Measurements from ENCODE around the gene RAB8A. TPM values are rescaled to one million over a fixed set of nuclear protein-coding genes. Genes with fewer than 3 reads are reported as not detected.

Gene RAB8A
- total and polyA plus RNA-seq, 4 experiments from 2014 or later = 83.9 to 96.8 (median 86.2) TPM

DNA sequence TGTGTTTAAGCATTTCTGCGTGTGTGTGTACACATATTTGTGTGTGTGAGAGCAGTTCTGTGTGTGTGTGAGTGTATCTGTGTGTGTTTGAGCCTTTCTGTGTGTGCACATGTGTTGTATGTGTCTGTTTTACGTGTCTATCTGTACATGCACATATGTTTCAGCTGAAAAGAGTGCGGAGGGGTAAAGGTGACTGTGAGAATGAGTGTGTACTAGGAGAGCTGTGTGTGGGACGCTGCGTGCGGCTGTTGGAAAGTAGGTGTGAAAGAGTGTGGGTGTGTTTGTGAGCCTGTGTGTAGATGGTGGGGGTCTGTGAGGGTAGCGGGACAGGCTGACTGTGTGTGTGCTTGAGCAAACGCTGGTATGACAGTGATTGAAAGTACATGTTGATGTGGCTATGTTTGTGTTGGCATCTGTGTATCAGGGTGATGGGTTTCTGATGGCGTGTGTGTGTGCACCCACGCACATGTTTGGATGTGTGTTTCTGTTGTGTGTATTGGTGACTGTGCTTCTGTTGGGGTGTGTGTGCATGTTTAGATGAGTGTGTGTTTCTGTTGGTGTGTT lies 42.9 kb upstream of the RAB8A start:
- H3K27me3 Mint-ChIP-seq = no peaks in the 10 kb centered on the region
- no peaks in the 10 kb centered on the region for H3K36me3 ChIP-seq (ENCODE audit: insufficient read depth, low read length)
- H3K36me3 Mint-ChIP-seq = no peaks in the 10 kb centered on the region
- intact Hi-C loops (cut with micrococcal nuclease) = no loop called here
- POLR2A ChIA-PET (ENCODE audit: partially characterized antibody) = interaction anchor here (0.6 kb wide), 1 partner anchor 41 kb away, joined by 5 read pairs; no protein-coding TSS in a partner anchor
- CTCF ChIA-PET (ENCODE audit: partially characterized antibody) = interaction anchor here (0.7 kb wide), 1 partner anchor 116 kb away, joined by 4 read pairs; the partner anchor contains the start of gene FAM32A
- H3K4me3 ChIP-seq (ENCODE audit: low read length in 2 of 2) = no peak overlapping the region
- H3K4me1 Mint-ChIP-seq = peaks cover 17 to 29% (median 26%) of the 10 kb centered on the region in 4 donors
- peak overlapping the region; percentile 89 for H3K27ac ChIP-seq (ENCODE audit: low read depth, low read length)
- no peaks in the 10 kb centered on the region for H3K9me3 Mint-ChIP-seq
- no peak overlapping the region for H3K27ac Mint-ChIP-seq
- no peaks in the 10 kb centered on the region for H3K9me3 ChIP-seq (ENCODE audit: control insufficient read depth in 1 of 2, low read length in 2 of 2)
- no peak overlapping the region for H3K4me3 Mint-ChIP-seq
- H3K4me1 ChIP-seq (ENCODE audit: insufficient read depth, low read length) = peaks cover 62% of the 10 kb centered on the region
- no peaks in the 10 kb centered on the region for H3K27me3 ChIP-seq (ENCODE audit: insufficient read depth, low read length)
- no peak for DNase-seq

DNA sequence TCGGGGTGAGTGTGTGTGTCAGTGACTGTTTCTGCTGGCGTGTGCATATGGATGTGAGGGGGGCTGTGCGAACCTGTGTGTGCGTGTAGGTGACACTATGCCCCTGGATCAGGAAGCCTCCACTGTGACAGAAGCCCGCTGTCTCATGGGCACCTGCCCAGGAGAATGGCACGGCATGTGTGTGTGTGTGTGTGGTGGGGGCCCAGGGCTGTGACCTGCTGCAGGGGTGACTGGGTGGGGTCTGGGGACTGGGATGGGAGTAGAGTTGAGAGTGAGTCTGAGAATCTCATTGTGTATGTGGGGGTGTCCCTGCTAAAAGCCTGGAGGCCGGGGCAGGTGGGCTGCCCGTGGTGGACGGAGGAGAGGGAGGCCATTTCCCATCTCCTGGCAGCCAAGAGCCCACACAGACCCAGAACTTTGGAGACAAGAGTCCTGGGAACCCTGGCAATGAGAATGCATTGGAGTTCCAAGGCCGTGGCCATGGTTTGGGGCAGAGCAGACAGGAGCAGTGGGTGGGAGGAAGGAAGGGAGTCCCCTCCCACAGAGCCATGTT lies 41.8 kb upstream of the RAB8A start:
- H3K4me1 ChIP-seq (ENCODE audit: insufficient read depth, low read length) = peaks cover 73% of the 10 kb centered on the region

GRCh38 chr19:16070366-16070990 lies 41.2 kb upstream of the RAB8A start:
- H3K4me3 ChIP-seq (ENCODE audit: low read length in 2 of 2) = peak overlapping the region in 1 of 2 donors; percentile 46

More for the DNA sequence above, 41.8 kb upstream of the RAB8A start:
- Histone ChIP-seq H3K27me3 (ENCODE audit: insufficient read depth, low read length) (no peaks in the 10 kb centered on the region), H3K36me3 (ENCODE audit: insufficient read depth, low read length) (no peaks in the 10 kb centered on the region), H3K4me3 (ENCODE audit: low read length in 2 of 2) (peak overlapping the region in 1 of 2 donors; percentile 46), H3K27ac (ENCODE audit: low read depth, low read length) (peak overlapping the region; percentile 89), H3K9me3 (ENCODE audit: control insufficient read depth in 1 of 2, low read length in 2 of 2) (no peaks in the 10 kb centered on the region)
- intact Hi-C loops (cut with micrococcal nuclease) = loop anchor here (1.0 kb wide), 4 partner anchors 9 to 115 kb away; partner anchors contain the start of genes FAM32A and RAB8A
- H3K36me3 Mint-ChIP-seq = peaks cover 0 to 1% of the 10 kb centered on the region in 2 donors
- no peak for DNase-seq
- H3K27me3 Mint-ChIP-seq = no peaks in the 10 kb centered on the region
- no peaks in the 10 kb centered on the region for H3K9me3 Mint-ChIP-seq
- H3K27ac Mint-ChIP-seq = no peak overlapping the region
- H3K4me3 Mint-ChIP-seq = peak overlapping the region in 2 of 8 donors; percentile 77 to 80
- peaks cover 25 to 40% (median 35%) of the 10 kb centered on the region in 4 donors for H3K4me1 Mint-ChIP-seq
- POLR2A ChIA-PET (ENCODE audit: partially characterized antibody) = interaction anchor here (0.8 to 4.8 kb wide), 27 partner anchors 8 to 1156 kb away, joined by 3 to 192 read pairs (median 6); partner anchors contain the start of genes AP1M1, C19orf44, CALR3 and FAM32A
- CTCF ChIA-PET (ENCODE audit: partially characterized antibody) = interaction anchor here (0.6 to 9.6 kb wide), 22 partner anchors 8 to 316 kb away, joined by 3 to 145 read pairs (median 5); partner anchors contain the start of genes FAM32A, HSH2D and RAB8A

GRCh38 chr19:16071072-16071691 lies 40.5 kb upstream of the RAB8A start:
- no peaks in the 10 kb centered on the region for H3K36me3 ChIP-seq (ENCODE audit: insufficient read depth, low read length)
- DNase-seq = no peak
- Mint-ChIP-seq H3K4me3 (peak overlapping the region in 2 of 8 donors; percentile 60 to 80), H3K4me1 (peaks cover 25 to 51% (median 41%) of the 10 kb centered on the region in 4 donors), H3K27me3 (no peaks in the 10 kb centered on the region), H3K36me3 (peaks cover 0 to 8% of the 10 kb centered on the region in 2 donors), H3K9me3 (no peaks in the 10 kb centered on the region), H3K27ac (peak overlapping the region in 3 of 7 donors; percentile 24 to 51 (median 30))
- H3K27ac ChIP-seq (ENCODE audit: low read depth, low read length) = peak overlapping the region; percentile 89
- no peak overlapping the region for H3K4me3 ChIP-seq (ENCODE audit: low read length in 2 of 2)
- ChIA-PET POLR2A (ENCODE audit: partially characterized antibody) (interaction anchor here (0.5 to 4.8 kb wide), 26 partner anchors 9 to 1155 kb away, joined by 3 to 192 read pairs (median 6); partner anchors contain the start of genes AP1M1, C19orf44, CALR3 and FAM32A), CTCF (ENCODE audit: partially characterized antibody) (interaction anchor here (0.5 to 9.6 kb wide), 22 partner anchors 8 to 266 kb away, joined by 3 to 145 read pairs (median 6); partner anchors contain the start of genes FAM32A, HSH2D and RAB8A)
- intact Hi-C loops (cut with micrococcal nuclease) = no loop called here
- H3K9me3 ChIP-seq (ENCODE audit: control insufficient read depth in 1 of 2, low read length in 2 of 2) = no peaks in the 10 kb centered on the region
- no peaks in the 10 kb centered on the region for H3K27me3 ChIP-seq (ENCODE audit: insufficient read depth, low read length)
- peaks cover 83% of the 10 kb centered on the region for H3K4me1 ChIP-seq (ENCODE audit: insufficient read depth, low read length)

More at GRCh38 chr19:16070366-16070990, 41.2 kb upstream of the RAB8A start:
- Histone ChIP-seq H3K4me1 (ENCODE audit: insufficient read depth, low read length) (peaks cover 78% of the 10 kb centered on the region), H3K36me3 (ENCODE audit: insufficient read depth, low read length) (no peaks in the 10 kb centered on the region), H3K27me3 (ENCODE audit: insufficient read depth, low read length) (no peaks in the 10 kb centered on the region), H3K9me3 (ENCODE audit: control insufficient read depth in 1 of 2, low read length in 2 of 2) (no peaks in the 10 kb centered on the region), H3K27ac (ENCODE audit: low read depth, low read length) (peak overlapping the region; percentile 89)
- H3K4me1 Mint-ChIP-seq = peaks cover 25 to 46% (median 38%) of the 10 kb centered on the region in 4 donors
- peaks cover 0 to 3% of the 10 kb centered on the region in 2 donors for H3K36me3 Mint-ChIP-seq
- no peaks in the 10 kb centered on the region for H3K27me3 Mint-ChIP-seq
- CTCF ChIA-PET (ENCODE audit: partially characterized antibody) = interaction anchor here (0.5 to 9.6 kb wide), 26 partner anchors 8 to 316 kb away, joined by 3 to 145 read pairs (median 5); partner anchors contain the start of genes FAM32A, HSH2D and RAB8A
- peak; percentile 87 to 98 (median 94) for DNase-seq
- intact Hi-C loops (cut with micrococcal nuclease) = loop anchor here (1.0 kb wide), 4 partner anchors 9 to 115 kb away; partner anchors contain the start of genes FAM32A and RAB8A
- no peak overlapping the region for H3K27ac Mint-ChIP-seq
- peak overlapping the region in 3 of 8 donors; percentile 60 to 80 (median 77) for H3K4me3 Mint-ChIP-seq
- POLR2A ChIA-PET (ENCODE audit: partially characterized antibody) = interaction anchor here (0.5 to 4.8 kb wide), 30 partner anchors 8 to 1156 kb away, joined by 3 to 192 read pairs (median 5); partner anchors contain the start of genes AP1M1, C19orf44, CALR3 and FAM32A
- H3K9me3 Mint-ChIP-seq = no peaks in the 10 kb centered on the region

- Mint-ChIP-seq H3K4me1 (peaks cover 26 to 56% (median 41%) of the 10 kb centered on the region in 4 donors), H3K4me3 (peak overlapping the region in 3 of 8 donors; percentile 78 to 92 (median 90)), H3K36me3 (peaks cover 0 to 9% of the 10 kb centered on the region in 2 donors), H3K27ac (peak overlapping the region in 6 of 7 donors; percentile 31 to 98 (median 94)), H3K27me3 (no peaks in the 10 kb centered on the region), H3K9me3 (no peaks in the 10 kb centered on the region)
- peak overlapping the region; percentile 91 for H3K27ac ChIP-seq (ENCODE audit: low read depth, low read length)
- no peaks in the 10 kb centered on the region for H3K36me3 ChIP-seq (ENCODE audit: insufficient read depth, low read length)
- CTCF ChIA-PET (ENCODE audit: partially characterized antibody) = interaction anchor here (1.5 to 9.6 kb wide), 4 partner anchors 8 to 37 kb away, joined by 4 to 145 read pairs (median 12); no protein-coding TSS in a partner anchor
- no peak for DNase-seq
- no peak overlapping the region for H3K4me3 ChIP-seq (ENCODE audit: low read length in 2 of 2)
- no peaks in the 10 kb centered on the region for H3K27me3 ChIP-seq (ENCODE audit: insufficient read depth, low read length)
- H3K9me3 ChIP-seq (ENCODE audit: control insufficient read depth in 1 of 2, low read length in 2 of 2) = no peaks in the 10 kb centered on the region
- peaks cover 81% of the 10 kb centered on the region for H3K4me1 ChIP-seq (ENCODE audit: insufficient read depth, low read length)
- POLR2A ChIA-PET (ENCODE audit: partially characterized antibody) = interaction anchor here (1.2 to 5.5 kb wide), 5 partner anchors 10 to 257 kb away, joined by 3 to 192 read pairs (median 6); partner anchors contain the start of gene KLF2
- intact Hi-C loops (cut with micrococcal nuclease) = no loop called here
Measured at GRCh38 chr19:16073481-16073880, 38.2 kb upstream of the RAB8A start.

GRCh38 chr19:16073988-16074387 lies 37.7 kb upstream of the RAB8A start:
- Histone ChIP-seq H3K36me3 (ENCODE audit: insufficient read depth, low read length) (no peaks in the 10 kb centered on the region), H3K27ac (ENCODE audit: low read depth, low read length) (peak overlapping the region; percentile 91), H3K4me1 (ENCODE audit: insufficient read depth, low read length) (peaks cover 78% of the 10 kb centered on the region), H3K27me3 (ENCODE audit: insufficient read depth, low read length) (no peaks in the 10 kb centered on the region), H3K4me3 (ENCODE audit: low read length in 2 of 2) (no peak overlapping the region), H3K9me3 (ENCODE audit: control insufficient read depth in 1 of 2, low read length in 2 of 2) (no peaks in the 10 kb centered on the region)
- Mint-ChIP-seq H3K4me1 (peaks cover 31 to 61% (median 44%) of the 10 kb centered on the region in 4 donors), H3K27ac (peak overlapping the region in 6 of 7 donors; percentile 87 to 98 (median 95)), H3K36me3 (peaks cover 1 to 14% of the 10 kb centered on the region in 2 donors), H3K27me3 (no peaks in the 10 kb centered on the region), H3K9me3 (peaks cover 0 to under 1% (median 0%) of the 10 kb centered on the region in 8 donors), H3K4me3 (peak overlapping the region; percentile 56 to 92 (median 82))
- DNase-seq = peak; percentile 37 to 56 (median 49)
- intact Hi-C loops (cut with micrococcal nuclease) = no loop called here
- ChIA-PET POLR2A (ENCODE audit: partially characterized antibody) (interaction anchor here (1.2 to 5.5 kb wide), 5 partner anchors 9 to 257 kb away, joined by 3 to 192 read pairs (median 6); partner anchors contain the start of gene KLF2), CTCF (ENCODE audit: partially characterized antibody) (interaction anchor here (0.6 to 9.6 kb wide), 7 partner anchors 9 to 45 kb away, joined by 3 to 145 read pairs (median 4); no protein-coding TSS in a partner anchor)
